Measurements from ENCODE around the gene NONO. TPM values are rescaled to one million over a fixed set of nuclear protein-coding genes. Genes with fewer than 3 reads are reported as not detected.

NONO gene
- total RNA-seq (100 to 1,000 TPM; 334 to 488 (median 371) TPM), polyA plus RNA-seq (100 to 1,000 TPM; 184 to 220 TPM), total RNA-seq (552 reads per million, percentile 98 among the genes with 10 or more reads in this experiment)

DNA sequence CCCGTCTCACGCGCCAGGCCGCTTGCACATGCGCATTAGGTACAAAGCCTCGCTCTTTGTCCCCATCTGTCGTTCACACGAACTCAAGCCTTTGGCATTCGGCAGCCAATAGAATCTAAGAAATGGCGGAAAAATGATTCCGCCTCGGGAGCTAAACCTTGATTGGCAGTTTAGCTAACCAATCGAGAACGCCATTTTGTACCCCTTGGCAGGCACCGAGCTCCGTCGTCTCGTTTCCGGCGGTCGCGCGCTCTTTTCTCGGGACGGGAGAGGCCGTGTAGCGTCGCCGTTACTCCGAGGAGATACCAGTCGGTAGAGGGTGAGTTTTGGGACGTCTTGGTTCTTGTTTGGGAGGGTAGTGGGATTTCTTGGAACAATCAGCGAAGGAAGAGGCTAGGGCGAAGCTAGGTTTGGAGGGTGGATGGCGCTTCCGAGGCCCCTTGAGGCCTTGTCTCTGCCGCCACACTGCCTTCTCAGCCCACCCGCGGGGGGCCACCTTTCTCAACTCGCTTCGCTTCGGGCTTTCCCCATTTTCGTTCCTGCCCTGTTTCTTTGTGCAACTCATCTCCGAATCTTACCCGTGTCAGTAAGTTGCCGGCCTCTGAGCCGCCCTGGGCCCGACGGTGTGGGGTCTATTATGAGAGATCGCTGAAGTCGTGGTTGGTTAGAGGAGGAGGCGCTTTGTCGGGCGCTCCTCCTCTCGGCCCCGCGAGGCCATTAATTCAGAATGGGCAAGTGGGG is at the start of gene NONO:
Gene NONO, plus strand, starts transcription at position 233 of the 741 bp plus-strand sequence. CDS start 7,003 bp downstream, outside the sequence.
- Histone ChIP-seq H3K36me3 (ENCODE audit: control insufficient read depth in 2 of 3, insufficient read depth in 3 of 3, low read length in 3 of 3) (peaks cover 0 to 7% (median 0%) of the 10 kb centered on the region in 3 experiments), H3K9me3 (ENCODE audit: control insufficient read depth in 2 of 3, low read length in 3 of 3) (no peaks in the 10 kb centered on the region), H3K4me1 (ENCODE audit: control insufficient read depth in 2 of 2, insufficient read depth in 2 of 2, low read length in 2 of 2) (peaks cover 0 to 8% of the 10 kb centered on the region in 2 donors), H3K27me3 (ENCODE audit: control insufficient read depth in 2 of 2, insufficient read depth in 2 of 2, low read length in 2 of 2) (no peaks in the 10 kb centered on the region), H3K27ac (ENCODE audit: low read depth, low read length) (peak within 1 kb of the TSS; percentile 93), H3K4me3 (ENCODE audit: low read length) (peak within 1 kb of the TSS; percentile 88)
- DNase-seq = peak; percentile 48 to 96 (median 89)
- peak within 1 kb of the TSS; percentile 97 to 100 (median 99) for H3K27ac Mint-ChIP-seq
- peaks cover 0 to 8% (median 0%) of the 10 kb centered on the region in 5 donors for H3K36me3 Mint-ChIP-seq
- H3K4me3 Mint-ChIP-seq = peak within 1 kb of the TSS; percentile 94 to 99 (median 98)
- peaks cover under 1 to 28% (median 17%) of the 10 kb centered on the region in 7 donors for H3K4me1 Mint-ChIP-seq
- ATAC-seq = peak; percentile 91
- intact Hi-C loops (cut with micrococcal nuclease) = loop anchor here (1.0 to 10.0 kb wide), 12 partner anchors 29 to 829 kb away; partner anchors contain the start of genes SNX12 (in 2 of the 2), TAF1 (in 2 of the 2), ZMYM3 (in 2 of the 2) and FOXO4 (in 1 of the 2)
- POLR2A ChIA-PET = interaction anchor here (0.6 to 2.9 kb wide), 20 partner anchors 9 to 265 kb away, joined by 3 to 54 read pairs (median 5); partner anchors contain the start of genes IL2RG, ITGB1BP2, MED12 and OGT
- peaks cover 0 to 3% (median 0%) of the 10 kb centered on the region in 5 donors for H3K27me3 Mint-ChIP-seq
- CTCF ChIA-PET = interaction anchor here (0.6 to 1.4 kb wide), 5 partner anchors 29 to 314 kb away, joined by 3 to 4 read pairs (median 3); partner anchors contain the start of genes TAF1 and ZMYM3
- peaks cover 0 to 3% (median 0%) of the 10 kb centered on the region in 11 donors for H3K9me3 Mint-ChIP-seq

GRCh38 chrX:71235482-71235881 is 48.0 kb upstream of the NONO start:
- Mint-ChIP-seq H3K27me3 (peaks cover 0 to 5% (median 0%) of the 10 kb centered on the region in 5 donors), H3K4me1 (peaks cover 0 to 4% (median 0%) of the 10 kb centered on the region in 7 donors), H3K27ac (peak overlapping the region in 1 of 9 donors; percentile 9), H3K4me3 (no peak overlapping the region), H3K36me3 (peaks cover 0 to 8% (median 4%) of the 10 kb centered on the region in 5 donors), H3K9me3 (no peaks in the 10 kb centered on the region)
- Histone ChIP-seq H3K27ac (ENCODE audit: low read depth, low read length) (no peak overlapping the region), H3K4me1 (ENCODE audit: control insufficient read depth in 2 of 2, insufficient read depth in 2 of 2, low read length in 2 of 2) (no peaks in the 10 kb centered on the region), H3K27me3 (ENCODE audit: control insufficient read depth in 2 of 2, insufficient read depth in 2 of 2, low read length in 2 of 2) (no peaks in the 10 kb centered on the region), H3K9me3 (ENCODE audit: control insufficient read depth in 2 of 3, low read length in 3 of 3) (no peaks in the 10 kb centered on the region), H3K36me3 (ENCODE audit: control insufficient read depth in 2 of 3, insufficient read depth in 3 of 3, low read length in 3 of 3) (peaks cover 0 to 5% (median 0%) of the 10 kb centered on the region in 3 experiments), H3K4me3 (ENCODE audit: low read length) (no peak overlapping the region)
- ATAC-seq = no peak
- no peak for DNase-seq
- intact Hi-C loops (cut with micrococcal nuclease) = no loop called here
- ChIA-PET CTCF (no interaction called here), POLR2A (no interaction called here)

DNA sequence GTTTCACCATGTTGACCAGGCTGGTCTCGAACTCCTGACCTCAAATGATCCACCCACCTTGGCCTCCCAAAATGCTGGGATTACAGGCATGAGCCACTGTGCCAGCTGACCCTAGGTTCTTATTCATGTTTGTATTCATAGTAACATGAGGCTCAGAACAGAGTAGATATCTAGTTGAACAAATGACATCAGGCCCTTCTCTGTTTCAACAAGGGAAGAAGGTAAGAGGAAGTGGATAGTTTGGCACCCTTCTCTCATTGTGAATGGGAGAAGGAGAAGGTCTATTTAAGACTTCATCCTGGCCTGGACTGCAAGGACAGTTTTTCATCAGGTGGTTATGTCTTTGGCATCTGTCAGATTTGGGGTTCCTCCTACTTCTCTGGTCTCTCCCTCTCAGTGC is 46.6 kb upstream of the NONO start:
- intact Hi-C loops (cut with micrococcal nuclease) = no loop called here
- H3K4me1 ChIP-seq (ENCODE audit: control insufficient read depth in 2 of 2, insufficient read depth in 2 of 2, low read length in 2 of 2) = no peaks in the 10 kb centered on the region
- Mint-ChIP-seq H3K36me3 (peaks cover 0 to 17% (median 7%) of the 10 kb centered on the region in 5 donors), H3K27me3 (peaks cover 0 to 5% (median 0%) of the 10 kb centered on the region in 5 donors), H3K9me3 (no peaks in the 10 kb centered on the region), H3K4me1 (peaks cover 0 to 2% (median 0%) of the 10 kb centered on the region in 7 donors), H3K4me3 (no peak overlapping the region), H3K27ac (no peak overlapping the region)
- H3K4me3 ChIP-seq (ENCODE audit: low read length) = no peak overlapping the region
- ATAC-seq (no peak), DNase-seq (no peak)
- H3K27me3 ChIP-seq (ENCODE audit: control insufficient read depth in 2 of 2, insufficient read depth in 2 of 2, low read length in 2 of 2) = no peaks in the 10 kb centered on the region
- ChIA-PET CTCF (no interaction called here), POLR2A (no interaction called here)
- no peak overlapping the region for H3K27ac ChIP-seq (ENCODE audit: low read depth, low read length)
- peaks cover 0 to 18% (median 4%) of the 10 kb centered on the region in 3 experiments for H3K36me3 ChIP-seq (ENCODE audit: control insufficient read depth in 2 of 3, insufficient read depth in 3 of 3, low read length in 3 of 3)
- no peaks in the 10 kb centered on the region for H3K9me3 ChIP-seq (ENCODE audit: control insufficient read depth in 2 of 3, low read length in 3 of 3)

DNA sequence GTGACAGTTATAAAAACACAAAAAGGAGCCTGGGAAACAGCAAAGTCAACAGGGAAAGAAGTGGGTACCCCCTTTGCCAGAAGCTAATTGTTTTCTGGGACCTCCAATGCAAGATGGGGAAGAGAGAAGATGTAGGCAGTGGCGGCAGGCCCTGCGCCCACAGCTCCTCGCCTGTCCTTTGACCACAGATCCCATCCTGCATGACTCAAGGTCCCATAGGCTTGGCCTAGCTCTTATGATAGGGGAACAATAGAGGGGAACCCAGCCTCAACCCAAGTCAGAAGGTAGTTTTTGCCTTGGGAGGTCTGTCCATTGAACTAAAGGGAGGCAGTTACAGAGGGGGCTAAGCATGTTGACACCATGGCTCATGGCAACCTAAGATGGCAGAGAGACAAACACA is 43.7 kb upstream of the NONO start:
- Mint-ChIP-seq H3K4me3 (no peak overlapping the region), H3K9me3 (no peaks in the 10 kb centered on the region), H3K27ac (no peak overlapping the region), H3K4me1 (peaks cover 0 to 2% (median 0%) of the 10 kb centered on the region in 7 donors), H3K27me3 (peaks cover 0 to 5% (median 0%) of the 10 kb centered on the region in 5 donors), H3K36me3 (peaks cover 0 to 21% (median 12%) of the 10 kb centered on the region in 5 donors)
- ChIA-PET POLR2A (no interaction called here), CTCF (no interaction called here)
- DNase-seq (no peak), ATAC-seq (no peak)
- no peaks in the 10 kb centered on the region for H3K27me3 ChIP-seq (ENCODE audit: control insufficient read depth in 2 of 2, insufficient read depth in 2 of 2, low read length in 2 of 2)
- H3K27ac ChIP-seq (ENCODE audit: low read depth, low read length) = no peak overlapping the region
- H3K4me1 ChIP-seq (ENCODE audit: control insufficient read depth in 2 of 2, insufficient read depth in 2 of 2, low read length in 2 of 2) = no peaks in the 10 kb centered on the region
- intact Hi-C loops (cut with micrococcal nuclease) = no loop called here
- H3K36me3 ChIP-seq (ENCODE audit: control insufficient read depth in 2 of 3, insufficient read depth in 3 of 3, low read length in 3 of 3) = peaks cover 0 to 47% (median 4%) of the 10 kb centered on the region in 3 experiments
- no peak overlapping the region for H3K4me3 ChIP-seq (ENCODE audit: low read length)
- no peaks in the 10 kb centered on the region for H3K9me3 ChIP-seq (ENCODE audit: control insufficient read depth in 2 of 3, low read length in 3 of 3)

- no peak overlapping the region for H3K27ac ChIP-seq (ENCODE audit: low read depth, low read length)
- H3K36me3 Mint-ChIP-seq = peaks cover 0 to 30% (median 19%) of the 10 kb centered on the region in 5 donors
- DNase-seq (no peak), ATAC-seq (no peak)
- CTCF ChIA-PET = no interaction called here
- no peaks in the 10 kb centered on the region for H3K27me3 Mint-ChIP-seq
- no peaks in the 10 kb centered on the region for H3K9me3 ChIP-seq (ENCODE audit: control insufficient read depth in 2 of 3, low read length in 3 of 3)
- no peak overlapping the region for H3K4me3 ChIP-seq (ENCODE audit: low read length)
- H3K36me3 ChIP-seq (ENCODE audit: control insufficient read depth in 2 of 3, insufficient read depth in 3 of 3, low read length in 3 of 3) = peaks cover 0 to 59% (median 9%) of the 10 kb centered on the region in 3 experiments
- H3K4me1 Mint-ChIP-seq = no peaks in the 10 kb centered on the region
- POLR2A ChIA-PET = no interaction called here
- intact Hi-C loops (cut with micrococcal nuclease) = no loop called here
- no peak overlapping the region for H3K27ac Mint-ChIP-seq
- H3K4me3 Mint-ChIP-seq = no peak overlapping the region
- no peaks in the 10 kb centered on the region for H3K4me1 ChIP-seq (ENCODE audit: control insufficient read depth in 2 of 2, insufficient read depth in 2 of 2, low read length in 2 of 2)
- no peaks in the 10 kb centered on the region for H3K27me3 ChIP-seq (ENCODE audit: control insufficient read depth in 2 of 2, insufficient read depth in 2 of 2, low read length in 2 of 2)
- H3K9me3 Mint-ChIP-seq = no peaks in the 10 kb centered on the region
Observed at GRCh38 chrX:71241301-71241700, 42.1 kb upstream of the NONO start.

DNA sequence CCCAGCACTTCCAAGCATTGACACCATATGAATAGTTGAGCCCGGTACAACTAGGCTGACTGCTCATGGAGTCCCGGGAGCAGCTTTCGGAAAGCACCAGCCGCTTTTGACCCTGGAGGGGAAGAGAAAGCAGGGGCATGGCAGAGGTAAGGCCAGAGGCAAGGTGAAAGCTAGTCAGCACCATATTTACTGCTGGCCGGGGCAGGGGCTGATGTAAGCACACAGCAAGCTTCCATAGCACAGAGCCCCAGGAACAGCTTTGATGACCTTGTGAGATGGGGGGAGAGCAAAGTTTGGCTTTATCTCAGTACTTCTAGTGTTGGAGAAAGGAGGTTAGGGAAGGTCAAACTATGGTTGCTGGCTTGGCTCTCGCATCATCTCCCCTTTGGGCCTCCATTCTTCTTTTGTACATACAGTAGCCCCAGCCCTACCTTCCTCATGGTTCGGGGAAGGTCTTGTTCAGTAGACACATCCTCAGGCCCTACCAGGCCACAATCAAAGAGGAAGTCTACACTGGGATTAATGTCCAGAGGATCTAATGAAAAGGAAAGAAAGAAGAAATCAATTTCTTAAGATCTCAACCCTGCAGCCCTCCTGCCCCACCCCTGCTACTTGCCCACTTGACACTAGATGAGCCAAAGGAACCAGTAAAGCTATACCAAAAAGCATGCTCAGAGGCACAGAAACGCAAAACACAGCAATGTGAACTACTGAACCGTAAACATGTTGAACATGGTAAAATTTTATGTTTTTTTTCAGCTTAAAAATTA is 38.9 kb upstream of the NONO start:
- no peaks in the 10 kb centered on the region for H3K4me1 Mint-ChIP-seq
- no peak overlapping the region for H3K27ac Mint-ChIP-seq
- H3K36me3 ChIP-seq (ENCODE audit: control insufficient read depth in 2 of 3, insufficient read depth in 3 of 3, low read length in 3 of 3) = peaks cover 0 to 89% (median 9%) of the 10 kb centered on the region in 3 experiments

More for the DNA sequence above, 38.9 kb upstream of the NONO start:
- Histone ChIP-seq H3K9me3 (ENCODE audit: control insufficient read depth in 2 of 3, low read length in 3 of 3) (no peaks in the 10 kb centered on the region), H3K27me3 (ENCODE audit: control insufficient read depth in 2 of 2, insufficient read depth in 2 of 2, low read length in 2 of 2) (no peaks in the 10 kb centered on the region), H3K27ac (ENCODE audit: low read depth, low read length) (no peak overlapping the region), H3K4me3 (ENCODE audit: low read length) (no peak overlapping the region), H3K4me1 (ENCODE audit: control insufficient read depth in 2 of 2, insufficient read depth in 2 of 2, low read length in 2 of 2) (no peaks in the 10 kb centered on the region)
- ATAC-seq (no peak), DNase-seq (no peak)
- Mint-ChIP-seq H3K9me3 (no peaks in the 10 kb centered on the region), H3K27me3 (no peaks in the 10 kb centered on the region), H3K36me3 (peaks cover 0 to 37% (median 23%) of the 10 kb centered on the region in 5 donors), H3K4me3 (no peak overlapping the region)
- intact Hi-C loops (cut with micrococcal nuclease) = no loop called here
- ChIA-PET POLR2A (interaction anchor here (0.6 kb wide), 1 partner anchor 10 kb away, joined by 3 read pairs; no protein-coding TSS in a partner anchor), CTCF (no interaction called here)

Data from naive thymus-derived CD4-positive, alpha-beta T cell (primary cell).